NCI-H345 treated with DMSO at 0.1 percent for 48 hours (cell line): Measurements from ENCODE around the gene LENG1.
A peak's percentile ranks its signal among the peaks of the same experiment; 100 is the strongest.
"Not testable (repeated sequence)": the region's sequence is repeated elsewhere in the genome, so short reads cannot be mapped to it uniquely, and the experiment has no call there.

ENCODE experiments used
- DNase-seq: peaks from one replicate; lab custom pipeline; 2025; ENCODE audit not compliant: unreplicated experiment; lab: John Stamatoyannopoulos, UW

LENG1 gene

DNA sequence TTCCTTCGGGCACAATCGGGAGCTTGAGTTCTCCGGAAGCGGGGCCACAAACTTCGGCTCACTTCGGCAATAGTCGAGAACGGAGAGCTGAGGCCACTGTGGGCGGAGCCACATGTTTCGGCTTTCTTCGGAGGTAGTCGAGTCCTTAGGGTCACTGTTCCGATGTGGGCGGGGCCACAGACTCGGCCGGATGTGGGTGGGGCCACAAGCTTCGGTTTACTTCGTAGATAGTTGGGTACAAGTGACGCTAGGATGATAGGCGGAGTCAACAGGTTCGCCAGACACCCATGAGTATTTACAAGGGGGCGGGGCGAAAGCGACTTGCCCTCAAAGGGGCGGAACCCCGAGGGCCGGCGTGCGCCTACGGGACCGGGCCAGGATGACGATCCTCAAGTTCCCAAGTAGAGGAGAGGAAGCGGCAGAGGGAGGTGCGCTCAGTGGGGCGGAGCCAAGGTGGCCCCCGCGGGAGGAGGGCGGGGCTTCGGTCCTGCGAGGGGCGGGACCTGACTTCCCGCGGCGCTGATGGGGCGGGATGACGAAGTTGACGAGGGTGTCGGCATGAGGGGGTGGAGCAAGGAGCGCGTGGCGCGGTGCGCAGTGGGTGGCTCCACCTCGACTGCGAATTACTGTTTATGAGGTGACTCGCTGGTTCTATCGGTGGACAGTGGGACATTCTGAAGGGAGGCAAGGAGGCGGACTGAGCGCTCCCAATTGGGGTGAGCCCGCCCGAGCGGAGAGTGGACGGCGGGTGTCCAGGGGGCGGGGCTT is 30.4 kb upstream of the LENG1 start:
- DNase-seq: peak; percentile 97

DNA sequence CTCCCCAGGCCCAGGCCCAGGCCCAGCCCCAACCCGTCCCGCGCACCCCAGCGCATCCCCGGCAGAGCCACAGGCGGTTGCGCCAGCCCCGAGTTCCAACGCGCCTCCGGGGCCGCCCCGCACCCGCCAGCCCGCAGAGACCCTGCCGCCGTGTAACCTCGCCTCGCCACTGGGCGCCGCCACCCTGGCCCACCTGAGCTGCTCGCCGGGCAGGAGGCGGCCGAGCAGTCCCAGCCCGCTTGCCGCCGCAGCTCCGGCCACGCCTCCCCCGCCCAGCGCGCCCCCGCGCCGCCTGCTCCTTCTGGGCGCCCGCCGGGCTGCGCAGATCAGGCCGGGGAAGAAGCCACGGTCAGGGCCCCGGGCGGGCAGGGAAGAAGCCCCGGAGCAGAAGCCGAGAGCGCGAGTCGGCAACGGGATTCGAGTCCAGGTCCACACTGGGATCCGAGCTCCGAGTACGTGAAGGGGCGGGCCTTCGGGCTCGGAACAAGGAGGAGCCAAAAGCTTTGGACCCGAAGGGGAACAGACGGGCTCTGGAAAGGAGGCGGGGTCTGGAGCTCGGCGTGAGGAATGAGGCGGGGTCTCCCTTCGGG is 29.7 kb upstream of the LENG1 start, which contains the start of gene MBOAT7:
Gene MBOAT7 (minus strand): TSS at position 436 of the 590 bp plus-strand sequence. CDS start 1,072 bp downstream, outside the sequence.
- peak; percentile 39 for DNase-seq

DNA sequence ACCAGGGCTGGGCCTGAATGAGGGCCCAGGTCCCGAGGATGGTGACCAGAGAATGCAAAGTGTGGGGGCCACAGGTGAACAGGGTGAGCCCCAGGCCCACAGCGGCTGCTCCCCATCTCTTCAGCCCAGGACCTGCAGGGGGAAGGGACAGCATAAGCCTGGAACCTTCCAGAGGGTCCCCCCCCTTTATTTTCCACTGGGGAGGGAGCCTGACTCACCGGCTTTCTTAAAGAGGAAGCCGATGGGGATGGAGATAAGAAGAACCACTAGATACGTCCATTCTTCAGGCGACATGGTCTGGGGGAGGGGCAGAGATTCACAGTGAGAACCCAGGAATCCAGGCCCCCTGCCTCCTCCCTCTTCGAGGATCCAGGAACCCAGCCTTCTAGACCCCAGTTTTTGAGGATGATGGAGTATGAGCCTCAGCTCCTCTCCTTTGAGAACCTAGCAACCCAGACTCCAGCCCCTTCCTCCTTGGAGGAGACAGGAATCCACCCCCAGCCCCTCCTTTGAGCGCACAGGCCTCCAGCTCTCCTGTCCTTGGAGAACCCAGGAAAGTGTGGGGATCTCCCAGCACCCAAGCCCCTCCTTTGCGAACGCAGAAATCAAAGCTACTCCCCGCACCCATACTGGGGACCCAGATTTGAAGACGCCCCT is 28.8 kb upstream of the LENG1 start:
- no peak for DNase-seq

DNA sequence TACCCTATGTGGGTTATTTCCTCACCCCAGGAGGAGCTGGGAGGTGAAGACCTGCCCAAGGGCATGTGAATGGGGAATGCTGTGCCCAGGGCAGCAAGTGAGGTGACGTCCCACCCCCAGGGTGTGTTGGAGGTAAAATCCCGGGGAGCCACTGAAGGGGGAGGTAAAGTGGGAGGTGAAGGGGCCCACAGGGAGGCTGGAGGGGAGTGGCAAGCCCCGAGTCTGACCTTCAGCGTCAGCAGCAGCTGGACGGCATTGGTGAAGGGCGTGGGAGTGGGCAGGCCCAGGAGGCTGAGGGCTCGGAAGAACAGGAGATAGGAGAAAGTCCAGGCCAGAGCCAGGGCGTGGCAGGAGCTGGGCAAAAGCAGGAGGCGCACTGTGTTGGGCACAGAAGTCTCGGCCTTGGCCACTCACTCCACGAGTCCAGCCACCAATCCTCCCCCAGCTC is 27.4 kb upstream of the LENG1 start:
- no peak for DNase-seq

DNA sequence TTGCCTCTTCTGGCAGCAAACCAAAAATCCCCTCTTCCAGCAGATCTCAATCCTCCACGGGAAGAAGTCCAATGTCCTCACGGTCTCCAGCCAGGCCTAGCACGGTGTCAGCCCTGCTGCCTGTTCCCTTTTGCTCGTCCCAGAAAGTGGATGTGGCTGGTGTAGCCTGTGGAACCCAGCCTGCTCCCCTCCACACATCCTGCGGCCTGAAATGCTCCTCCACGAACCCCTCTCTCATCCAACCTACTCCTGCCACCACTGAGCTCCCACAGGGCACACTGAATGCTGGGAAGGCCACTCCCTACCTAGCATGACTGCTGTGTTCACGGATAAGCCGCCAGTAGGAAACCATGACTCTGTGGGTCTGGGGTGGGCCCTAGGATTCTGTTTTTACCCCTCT is 26.8 kb upstream of the LENG1 start:
- no peak for DNase-seq

DNA sequence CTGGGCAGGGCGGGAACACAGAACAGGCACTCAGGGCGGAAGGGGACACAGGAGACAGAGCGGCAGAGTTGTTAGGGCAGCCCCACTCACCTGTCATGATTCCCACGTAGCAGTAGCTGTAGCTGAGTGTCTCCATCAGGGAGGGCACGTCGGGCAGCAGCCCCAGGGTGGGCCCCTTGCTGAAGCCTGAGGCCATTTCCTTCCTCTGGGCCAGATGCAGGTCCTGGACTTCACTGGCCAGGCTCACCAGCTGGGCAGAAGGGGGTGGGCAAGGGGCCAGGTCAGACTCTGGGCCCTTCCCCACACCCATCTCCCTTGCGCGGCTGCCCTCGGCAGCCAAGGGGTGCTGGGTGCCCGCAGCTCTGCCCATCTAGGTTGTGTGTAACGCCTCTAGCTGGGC is 23.9 kb upstream of the LENG1 start:
- no peak for DNase-seq

DNA sequence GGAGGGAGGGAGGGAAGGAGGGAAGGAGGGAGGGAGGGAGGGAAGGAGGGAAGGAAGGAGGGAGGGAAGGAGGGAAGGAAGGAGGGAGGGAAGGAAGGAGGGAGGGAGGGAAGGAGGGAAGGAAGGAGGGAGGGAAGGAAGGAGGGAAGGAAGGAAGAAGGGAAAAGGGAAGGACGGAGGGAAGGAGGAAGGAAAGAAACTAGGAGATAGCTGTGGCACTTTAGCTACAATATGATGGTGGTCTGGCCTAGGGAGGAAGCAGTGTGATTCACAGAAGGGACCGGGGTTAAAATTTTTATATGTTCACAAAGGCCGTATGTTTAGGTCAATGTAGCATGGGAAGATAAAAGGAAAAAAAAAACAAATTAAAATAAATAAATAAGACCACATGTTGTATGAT is 22.4 kb upstream of the LENG1 start:
- DNase-seq: not testable (repeated sequence)

DNA sequence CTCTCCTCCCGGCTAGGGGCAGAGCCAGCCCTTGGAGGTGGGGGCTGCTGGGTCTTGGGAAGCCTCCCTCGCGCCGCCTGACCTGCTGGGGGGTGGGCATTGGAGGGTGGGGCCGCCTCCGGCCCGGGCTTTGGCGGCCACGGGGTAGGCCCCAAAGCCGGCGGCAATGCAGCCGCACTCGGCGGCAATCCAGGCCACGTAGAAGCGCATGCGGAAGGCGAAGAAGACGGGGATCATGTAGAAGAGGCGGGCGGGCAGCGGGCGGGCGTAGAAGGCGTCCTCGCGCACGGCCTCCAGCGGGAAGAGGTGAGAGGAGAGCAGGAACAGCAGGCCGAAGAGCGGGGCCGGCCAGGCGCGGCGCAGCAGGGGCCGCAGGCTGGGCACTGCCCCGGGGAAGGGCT is 21.2 kb upstream of the LENG1 start:
- no peak for DNase-seq

DNA sequence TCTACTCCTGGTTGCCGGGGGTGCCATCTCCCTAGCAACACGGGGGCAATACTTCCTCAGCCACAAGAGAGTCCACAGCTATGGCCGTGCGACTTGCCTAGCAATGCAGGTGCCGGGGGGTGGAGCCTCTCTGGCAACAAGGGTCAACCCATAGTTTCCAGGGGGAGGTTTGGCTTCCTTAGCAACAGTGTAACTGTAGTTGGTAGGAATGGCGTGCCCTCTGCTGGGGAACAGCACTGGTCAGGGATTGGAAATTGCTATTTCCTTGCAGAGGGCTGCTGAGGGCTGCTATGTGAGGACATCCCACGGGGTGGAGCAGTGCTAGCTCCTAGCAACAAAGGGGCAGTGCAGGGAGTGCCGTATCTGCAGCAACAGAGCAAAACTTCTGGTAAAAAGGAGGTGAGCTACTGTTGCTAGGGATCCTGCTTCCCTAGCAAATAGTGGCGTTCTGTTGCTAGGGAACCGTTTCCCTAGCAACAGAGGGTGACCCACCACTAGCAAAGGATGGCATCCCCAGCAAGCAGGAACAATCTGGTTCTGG is 20.5 kb upstream of the LENG1 start:
- DNase-seq: no peak

DNA sequence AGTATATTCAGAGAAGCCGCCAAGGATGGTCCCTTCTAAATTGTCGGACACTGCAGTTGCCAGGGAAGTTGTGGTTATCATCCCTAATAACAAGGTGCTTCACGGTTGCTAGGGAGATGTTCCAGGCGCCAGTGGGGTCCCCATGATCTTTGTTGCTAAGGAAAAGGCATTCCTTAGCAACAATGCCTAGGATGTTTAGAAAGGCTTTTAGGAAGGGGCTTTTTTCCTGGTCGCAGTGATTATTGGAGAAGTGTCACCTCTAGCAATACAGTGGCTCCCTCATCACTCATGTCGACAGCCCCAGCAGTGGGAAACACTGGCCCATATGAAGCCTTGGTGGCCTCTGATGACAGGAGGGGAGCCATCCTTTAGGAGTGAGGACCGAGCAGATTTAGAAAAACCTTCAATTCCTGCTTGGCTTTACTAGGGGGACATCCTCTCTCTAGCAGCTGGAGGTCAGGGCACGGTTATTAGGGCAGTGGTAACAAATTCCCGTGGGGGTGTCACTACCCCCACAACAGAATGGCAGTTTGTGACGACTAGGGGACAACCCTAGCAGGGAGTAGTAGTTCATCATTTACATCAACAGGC is 19.8 kb upstream of the LENG1 start:
- DNase-seq: no peak

DNA sequence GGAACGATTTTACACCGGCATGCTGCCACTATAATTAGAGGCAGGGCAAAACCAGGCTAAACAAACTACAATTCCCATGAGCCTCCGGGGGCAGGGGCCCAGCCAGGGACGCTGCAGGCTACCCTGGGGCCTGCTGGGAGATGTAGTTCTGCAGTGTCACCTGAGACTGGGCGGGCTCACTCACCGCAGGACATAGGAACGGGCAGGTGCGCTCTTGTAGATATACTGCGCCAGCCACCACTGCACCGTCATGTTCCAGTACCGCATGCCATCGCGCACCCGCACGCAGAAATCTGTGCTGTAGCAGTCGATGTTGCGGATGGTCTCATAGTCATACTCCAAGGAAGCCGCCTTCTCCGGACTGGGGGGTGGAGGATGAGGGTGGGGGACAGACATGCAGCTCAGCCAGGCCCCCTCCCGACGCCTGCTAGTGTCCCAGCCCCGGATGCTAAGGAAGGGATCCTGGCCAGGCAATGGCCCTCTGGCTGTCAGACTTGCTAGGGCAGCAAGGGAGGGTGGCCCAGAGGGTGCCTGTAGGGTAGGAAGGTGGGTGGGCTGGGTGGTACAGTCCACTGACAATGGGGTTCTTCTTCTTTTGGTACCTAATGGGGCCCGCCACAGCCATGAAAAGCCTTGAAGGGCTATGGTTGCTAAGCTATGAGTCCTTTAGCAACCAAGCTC is 19.2 kb upstream of the LENG1 start:
- DNase-seq: no peak

DNA sequence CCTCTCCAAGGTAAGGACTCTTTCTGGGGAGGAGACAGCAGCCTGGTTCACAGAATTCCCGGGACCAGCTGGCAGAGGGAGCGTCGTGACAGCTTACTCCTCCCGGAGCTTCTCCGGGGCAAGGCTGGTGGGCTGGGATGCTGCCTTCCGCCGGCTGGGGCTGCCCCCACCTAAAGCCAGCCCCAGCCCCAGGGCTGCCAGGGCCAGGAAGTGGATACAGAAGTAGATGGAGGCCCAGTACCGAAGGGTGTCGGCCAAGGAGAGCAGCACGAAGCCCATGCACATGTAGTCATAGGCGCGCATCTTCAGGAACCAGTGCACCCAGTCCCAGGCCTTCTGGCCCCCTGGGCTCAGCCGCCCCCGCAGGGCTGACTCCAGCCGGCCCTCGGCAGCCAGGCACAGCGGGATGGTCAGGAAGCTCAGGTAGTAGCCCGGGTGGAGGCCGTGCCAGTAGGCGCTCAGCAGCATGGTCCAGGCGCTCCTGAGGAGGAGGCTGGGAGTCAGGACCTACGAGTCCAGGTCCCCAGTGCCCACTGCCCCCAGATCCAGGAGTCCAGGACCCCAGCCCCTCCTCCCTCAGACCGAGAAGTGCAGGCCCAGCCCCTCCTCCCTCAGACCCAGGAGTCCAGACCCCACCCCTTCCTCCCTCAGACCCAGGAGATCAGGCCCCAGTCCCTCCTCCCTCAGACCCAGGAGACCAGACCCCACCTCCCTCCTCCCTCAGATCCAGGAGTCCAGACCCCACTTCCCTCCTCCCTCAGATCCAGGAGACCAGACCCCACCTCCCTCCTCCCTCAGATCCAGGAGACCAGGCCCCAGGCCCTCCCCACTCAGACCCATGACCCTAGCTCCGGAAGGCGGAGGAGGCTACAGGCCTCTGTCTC is 14.7 kb upstream of the LENG1 start:
- no peak for DNase-seq

DNA sequence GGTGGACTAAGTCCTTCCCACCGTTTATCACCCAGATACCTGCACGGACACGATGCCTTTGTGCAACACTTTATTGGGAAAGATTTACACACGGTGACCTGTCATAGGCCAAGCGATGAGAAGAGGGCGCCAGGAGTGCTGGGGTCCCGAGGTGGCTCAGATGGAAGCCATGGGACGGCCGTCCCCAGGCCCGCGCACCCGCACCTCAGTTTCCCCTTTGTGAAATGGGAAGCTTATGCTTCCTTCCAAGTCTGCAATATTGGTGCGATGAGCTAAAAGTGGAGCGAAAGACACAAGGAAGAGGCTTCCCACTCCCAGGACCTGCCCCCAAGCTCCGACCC is 13.8 kb upstream of the LENG1 start:
- DNase-seq: no peak

DNA sequence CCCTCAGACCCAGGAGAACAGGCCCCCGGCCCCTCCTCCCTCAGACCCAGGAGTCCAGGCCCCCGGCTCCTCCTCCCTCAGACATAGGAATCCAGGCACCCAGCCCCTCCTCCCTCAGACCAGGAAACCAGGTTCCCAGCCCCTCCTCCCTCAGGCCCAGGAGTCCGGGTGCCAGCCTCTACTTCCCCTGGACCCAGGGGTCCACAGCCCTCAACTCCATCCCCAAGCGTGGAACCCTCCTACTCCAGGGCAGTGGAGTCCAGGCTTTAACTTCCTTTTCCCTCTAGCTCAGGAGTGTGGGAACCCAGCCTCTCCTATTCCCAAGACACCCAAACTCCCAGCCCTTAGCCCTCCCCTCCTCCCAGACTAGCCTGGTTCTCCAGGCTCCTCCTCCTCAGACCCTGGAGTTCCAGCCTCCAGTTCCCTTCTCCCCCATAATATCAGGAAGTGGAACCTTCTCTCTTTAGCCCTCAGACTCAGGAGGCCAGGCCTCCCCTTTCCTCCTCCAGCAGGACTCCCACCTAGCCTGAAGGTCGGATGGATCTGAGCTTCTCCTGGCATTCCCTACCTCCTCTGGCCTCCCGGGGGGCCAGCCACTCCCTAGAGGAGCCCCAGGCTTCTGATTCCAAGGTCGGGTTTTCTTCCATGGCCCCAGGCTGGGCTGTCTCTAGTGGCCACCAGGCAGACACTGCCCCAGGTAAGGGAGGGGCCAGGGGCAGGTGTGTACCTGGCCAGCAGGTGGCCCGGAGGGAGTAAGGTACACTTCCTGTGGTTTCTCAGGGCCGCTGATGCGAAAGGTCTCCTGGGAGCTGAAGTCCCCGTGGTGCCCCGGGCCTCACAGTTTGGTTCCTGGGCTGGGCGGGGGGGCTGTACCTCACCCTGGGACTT is 13.2 kb upstream of the LENG1 start, which contains the start of gene TMC4:
Gene TMC4 (minus strand): TSS at position 690 of the 888 bp plus-strand sequence. CDS start 43 bp downstream, at position 647.
- DNase-seq: peak; percentile 60

DNA sequence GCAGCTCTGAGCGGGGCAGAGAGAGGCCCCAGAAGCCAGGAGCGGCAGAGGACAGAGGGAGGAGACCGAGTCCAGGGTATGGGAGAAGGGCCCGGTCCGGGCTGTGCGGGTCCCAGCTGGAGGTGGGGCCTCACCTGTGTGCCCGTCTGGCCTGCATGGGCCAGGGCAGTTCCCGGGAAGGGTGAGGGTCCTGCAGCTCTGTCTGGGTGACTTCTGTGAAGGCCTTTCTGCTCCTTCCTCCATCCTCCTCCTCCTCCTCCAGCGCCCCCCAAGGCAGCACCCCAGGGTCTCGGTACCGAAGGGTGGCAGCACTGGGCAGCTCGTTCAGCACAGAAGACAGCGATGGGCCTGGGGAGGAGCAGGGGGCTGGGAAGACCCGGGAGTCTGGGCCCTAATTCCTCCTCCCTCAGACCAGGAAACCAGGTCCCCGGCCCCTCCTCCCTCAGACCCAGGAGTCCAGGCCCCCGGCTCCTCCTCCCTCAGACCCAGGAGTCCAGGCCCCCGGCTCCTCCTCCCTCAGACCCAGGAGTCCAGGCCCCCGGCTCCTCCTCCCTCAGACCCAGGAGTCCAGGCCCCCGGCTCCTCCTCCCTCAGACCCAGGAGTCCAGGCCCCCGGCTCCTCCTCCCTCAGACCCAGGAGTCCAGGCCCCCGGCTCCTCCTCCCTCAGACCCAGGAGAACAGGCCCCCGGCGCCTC is 12.4 kb upstream of the LENG1 start:
- not testable (repeated sequence) for DNase-seq

DNA sequence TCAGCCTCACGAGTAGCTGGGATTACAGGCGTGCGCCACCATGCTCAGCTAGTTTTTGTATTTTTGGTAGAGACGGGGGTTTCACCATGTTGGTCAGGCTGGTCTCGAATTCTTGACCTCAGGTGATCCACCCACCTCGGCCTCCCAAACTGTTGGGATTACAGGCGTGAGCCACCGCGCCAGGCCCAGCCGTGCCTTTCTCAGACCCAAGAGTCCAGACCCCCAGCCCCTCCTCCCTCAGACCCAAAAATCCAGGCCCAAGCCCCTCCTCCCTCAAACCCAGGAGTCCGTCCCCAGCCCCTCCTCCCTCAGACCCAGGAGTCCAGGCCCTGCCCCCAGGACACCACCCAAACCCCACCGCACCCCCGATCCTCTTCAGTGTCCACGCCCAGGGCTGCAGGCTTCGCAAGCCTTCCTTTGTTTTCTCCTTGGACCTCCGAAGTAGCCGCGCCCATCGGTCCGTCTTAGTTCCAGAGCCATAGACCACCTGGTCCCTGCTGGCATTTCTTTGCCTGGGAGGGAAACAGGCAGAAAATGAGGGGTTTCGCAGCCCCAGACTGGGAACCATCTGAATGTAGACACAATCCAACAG is 9.7 kb upstream of the LENG1 start:
- DNase-seq: no peak

DNA sequence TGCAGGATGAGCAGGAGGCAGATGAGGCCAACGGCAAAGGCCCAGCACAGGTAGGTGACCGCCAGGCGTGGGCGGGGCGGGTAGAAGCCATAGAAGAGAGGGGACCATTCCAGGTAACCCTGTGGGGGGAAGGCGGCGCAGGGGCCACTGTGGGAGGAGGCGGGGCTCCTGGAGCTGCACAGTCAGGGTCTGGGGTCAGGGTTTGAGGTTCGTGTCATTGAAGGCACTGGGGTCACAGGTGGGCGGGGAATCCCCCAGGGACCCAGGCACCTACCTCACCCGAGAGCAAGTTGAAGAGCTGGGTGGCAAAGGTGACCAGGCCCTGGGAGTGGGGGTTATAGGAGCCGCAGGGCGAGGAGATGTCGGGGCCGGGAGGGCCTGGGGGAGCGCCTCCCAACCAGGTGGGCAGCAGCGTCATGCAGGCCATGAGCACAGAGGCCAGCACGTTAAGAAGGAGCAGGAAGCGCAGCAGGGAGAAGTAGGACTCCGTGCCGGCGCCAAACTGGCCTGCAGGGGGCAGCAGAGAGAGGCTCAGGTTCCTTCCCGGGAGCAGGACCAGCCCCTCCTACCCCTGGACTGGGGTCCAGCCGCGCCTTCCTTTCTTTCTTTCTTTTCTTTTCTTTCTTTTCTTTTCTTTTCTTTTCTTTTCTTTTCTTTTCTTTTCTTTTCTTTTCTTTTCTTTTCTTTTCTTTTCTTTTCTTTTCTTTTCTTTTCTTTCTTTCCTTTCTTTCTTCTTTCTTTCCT is 8.8 kb upstream of the LENG1 start:
- peak; percentile 10 for DNase-seq
